Brain microvascular endothelial cell (primary cell): Measurements from ENCODE around the gene TMEM87B.
A peak's percentile ranks its signal among the peaks of the same experiment; 100 is the strongest.

Source experiments
- DNase-seq: peaks from one replicate; pipeline ENCODE4 v3.0.0-alpha.2; 2020
- H3K27ac ChIP-seq: fragments of 250-450 bp; sonication (Bioruptor Pico); 2 replicates; pipeline ENCODE4 v1.5.1; 2020; ENCODE audit warnings: mild to moderate bottlenecking, moderate library complexity
- H3K27me3 ChIP-seq: fragments of 250-450 bp; sonication (Bioruptor Pico); replicated peaks from 2 replicates; pipeline ENCODE4 v1.5.1; 2020; ENCODE audit warnings: mild to moderate bottlenecking
- H3K36me3 ChIP-seq: fragments of 250-450 bp; sonication (Bioruptor Pico); replicated peaks from 2 replicates; pipeline ENCODE4 v1.5.1; 2020; ENCODE audit warnings: mild to moderate bottlenecking
- H3K4me3 ChIP-seq: 2 replicates; pipeline ENCODE4 v1.5.1; 2011; ENCODE audit warnings: low read depth, mild to moderate bottlenecking, control low read depth, low read length, moderate library complexity
- CTCF ChIP-seq: IDR thresholded peaks from 2 replicates; pipeline ENCODE4 v1.5.1; 2011; ENCODE audit warnings: low read depth, mild to moderate bottlenecking, moderate library complexity, low read length, control low read depth, inconsistent platforms; ENCODE audit errors: missing control alignments
- in situ Hi-C: cut with HindIII; loops from 2 replicates; pipeline ENCODE4 v1.10.0; 2017; ENCODE audit warnings: low sequenced_read_pairs, low pct_ligation_motif_present

Gene TMEM87B

GRCh38 chr2:112054847-112055729 lies at the start of gene TMEM87B:
Gene TMEM87B (plus strand): TSS chr2:112055269. CDS start chr2:112055592, 323 bp downstream.
- in situ Hi-C loops: no loop called here
- Histone ChIP-seq H3K36me3 (peaks cover 3% of the 10 kb centered on the region), H3K4me3 (peak within 1 kb of the TSS; percentile 85), H3K27ac (peak within 1 kb of the TSS; percentile 72), H3K27me3 (no peaks in the 10 kb centered on the region)
- peak; percentile 96 for DNase-seq
- TF ChIP-seq CTCF: no peak

- Histone ChIP-seq H3K27me3 (no peaks in the 10 kb centered on the region), H3K36me3 (no peaks in the 10 kb centered on the region), H3K27ac (no peak overlapping the region), H3K4me3 (no peak overlapping the region)
- TF ChIP-seq CTCF: no peak
- in situ Hi-C loops: no loop called here
- no peak for DNase-seq
These were observed 49.5 kb upstream of the TMEM87B start for GRCh38 chr2:112005406-112006075.

- Histone ChIP-seq H3K4me3 (no peak overlapping the region), H3K27me3 (no peaks in the 10 kb centered on the region), H3K27ac (no peak overlapping the region), H3K36me3 (no peaks in the 10 kb centered on the region)
- in situ Hi-C loops: no loop called here
- DNase-seq: peak; percentile 27
- TF ChIP-seq CTCF: no peak
These were observed 49.0 kb upstream of the TMEM87B start for GRCh38 chr2:112006076-112006410.

DNA sequence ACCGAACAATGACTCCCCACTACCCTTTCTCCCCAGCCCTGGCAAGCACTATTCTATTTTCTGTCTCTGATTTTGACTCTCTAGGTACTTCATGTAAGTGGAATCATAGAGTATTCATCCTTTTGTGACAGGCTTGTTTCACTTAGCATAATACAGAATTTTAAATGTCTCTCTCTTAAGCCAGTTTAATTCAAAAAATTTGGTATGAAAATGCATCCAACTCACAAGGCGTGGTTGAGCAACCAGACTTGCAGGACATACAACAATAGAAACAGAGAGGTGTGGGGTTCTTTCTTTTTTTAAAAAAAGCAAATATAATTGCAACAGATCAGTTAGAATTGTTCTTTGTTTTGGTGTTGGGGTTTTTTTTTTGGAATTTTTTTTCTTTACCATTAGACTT lies 47.6 kb upstream of the TMEM87B start:
- Histone ChIP-seq H3K27ac (no peak overlapping the region), H3K4me3 (no peak overlapping the region), H3K27me3 (no peaks in the 10 kb centered on the region), H3K36me3 (no peaks in the 10 kb centered on the region)
- TF ChIP-seq CTCF: no peak
- in situ Hi-C loops: no loop called here
- DNase-seq: no peak

GRCh38 chr2:112008910-112009485 lies 46.1 kb upstream of the TMEM87B start:
- Histone ChIP-seq H3K27me3 (no peaks in the 10 kb centered on the region), H3K27ac (no peak overlapping the region)

More at GRCh38 chr2:112008910-112009485, 46.1 kb upstream of the TMEM87B start:
- in situ Hi-C loops: no loop called here
- Histone ChIP-seq H3K36me3 (no peaks in the 10 kb centered on the region), H3K4me3 (no peak overlapping the region)
- DNase-seq: no peak
- TF ChIP-seq CTCF: no peak
